ENCODE results near the gene CCDC174.

The CCDC174 gene

GRCh38 chr3:14684447-14684846 lies 32.9 kb downstream of the CCDC174 start:
- no peak overlapping the region for H3K27ac ChIP-seq
- no peaks in the 10 kb centered on the region for H3K9me3 ChIP-seq
- H3K36me3 ChIP-seq, result no peaks in the 10 kb centered on the region
- no peak for TF ChIP-seq CTCF (IDR thresholded peaks at IDR 0.05)
- H3K27me3 ChIP-seq, result no peaks in the 10 kb centered on the region
- H3K4me1 ChIP-seq, result no peaks in the 10 kb centered on the region
- no peak for DNase-seq
- intact Hi-C loops (cut with DNase I; ENCODE audit: low total_unique reads), result no loop called here
- no peak overlapping the region for H3K4me3 ChIP-seq

- Histone ChIP-seq H3K4me3 (no peak overlapping the region), H3K4me1 (no peaks in the 10 kb centered on the region), H3K9me3 (no peaks in the 10 kb centered on the region), H3K27me3 (no peaks in the 10 kb centered on the region), H3K27ac (no peak overlapping the region), H3K36me3 (no peaks in the 10 kb centered on the region)
- DNase-seq, result no peak
- intact Hi-C loops (cut with DNase I; ENCODE audit: low total_unique reads), result no loop called here
- no peak for TF ChIP-seq CTCF (IDR thresholded peaks at IDR 0.05)
These were observed 33.6 kb downstream of the CCDC174 start for GRCh38 chr3:14685179-14685578.

GRCh38 chr3:14687360-14687759 lies 35.8 kb downstream of the CCDC174 start:
- Histone ChIP-seq H3K4me1 (no peaks in the 10 kb centered on the region), H3K36me3 (no peaks in the 10 kb centered on the region), H3K27me3 (no peaks in the 10 kb centered on the region), H3K27ac (no peak overlapping the region), H3K9me3 (peaks cover 0 to 5% (median 0%) of the 10 kb centered on the region in 3 donors), H3K4me3 (no peak overlapping the region)
- no peak for DNase-seq
- intact Hi-C loops (cut with DNase I; ENCODE audit: low total_unique reads), result no loop called here
- no peak for TF ChIP-seq CTCF (IDR thresholded peaks at IDR 0.05)

- Histone ChIP-seq H3K9me3 (peaks cover 0 to 13% (median 0%) of the 10 kb centered on the region in 3 donors), H3K4me3 (no peak overlapping the region), H3K4me1 (no peaks in the 10 kb centered on the region), H3K27ac (no peak overlapping the region), H3K27me3 (no peaks in the 10 kb centered on the region), H3K36me3 (no peaks in the 10 kb centered on the region)
- DNase-seq, result no peak
- no peak for TF ChIP-seq CTCF (IDR thresholded peaks at IDR 0.05)
- intact Hi-C loops (cut with DNase I; ENCODE audit: low total_unique reads), result no loop called here
These were observed 37.0 kb downstream of the CCDC174 start for GRCh38 chr3:14688525-14688924.

- H3K9me3 ChIP-seq, result peaks cover 0 to 13% (median 0%) of the 10 kb centered on the region in 3 donors
- no peaks in the 10 kb centered on the region for H3K36me3 ChIP-seq
- no peak overlapping the region for H3K27ac ChIP-seq
- intact Hi-C loops (cut with DNase I; ENCODE audit: low total_unique reads), result no loop called here
- H3K4me3 ChIP-seq, result no peak overlapping the region
- H3K27me3 ChIP-seq, result no peaks in the 10 kb centered on the region
- H3K4me1 ChIP-seq, result no peaks in the 10 kb centered on the region
- no peak for DNase-seq
- no peak for TF ChIP-seq CTCF (IDR thresholded peaks at IDR 0.05)
These were observed 37.9 kb downstream of the CCDC174 start for GRCh38 chr3:14689247-14689980.

Measured in tibial artery (tissue), 4 donors.